Measurements from ENCODE around the gene RAPGEF2.
"Not testable (repeated sequence)": the region's sequence is repeated elsewhere in the genome, so short reads cannot be mapped to it uniquely, and the experiment has no call there.

The RAPGEF2 gene

GRCh38 chr4:159161436-159161835 is 58.6 kb downstream of the RAPGEF2 start:
- not testable (repeated sequence) for DNase-seq (ENCODE audit: low read depth in 3 of 3)

GRCh38 chr4:159162576-159162975 is 59.7 kb downstream of the RAPGEF2 start:
- no peak for DNase-seq (ENCODE audit: low read depth in 3 of 3)

GRCh38 chr4:159163521-159163920 is 60.6 kb downstream of the RAPGEF2 start:
- no peak for DNase-seq (ENCODE audit: low read depth in 3 of 3)

- no peak for DNase-seq (ENCODE audit: low read depth in 3 of 3)
Measured at GRCh38 chr4:159169404-159170302, 66.8 kb downstream of the RAPGEF2 start.

GRCh38 chr4:159171287-159171686 is 68.4 kb downstream of the RAPGEF2 start:
- no peak for DNase-seq (ENCODE audit: low read depth in 3 of 3)

- DNase-seq (ENCODE audit: low read depth in 3 of 3) = no peak
Measured at GRCh38 chr4:159173886-159174285, 71.0 kb downstream of the RAPGEF2 start.

GRCh38 chr4:159174645-159175084 is 71.8 kb downstream of the RAPGEF2 start:
- DNase-seq (ENCODE audit: low read depth in 3 of 3) = no peak

GRCh38 chr4:159175085-159175988 is 72.5 kb downstream of the RAPGEF2 start:
- DNase-seq (ENCODE audit: low read depth in 3 of 3) = peak; percentile 22 to 33 (median 32)

GRCh38 chr4:159175989-159176375 is 73.1 kb downstream of the RAPGEF2 start:
- no peak for DNase-seq (ENCODE audit: low read depth in 3 of 3)

GRCh38 chr4:159177265-159178150 is 74.6 kb downstream of the RAPGEF2 start:
- no peak for DNase-seq (ENCODE audit: low read depth in 3 of 3)

- no peak for DNase-seq (ENCODE audit: low read depth in 3 of 3)
Measured at GRCh38 chr4:159178151-159178546, 75.3 kb downstream of the RAPGEF2 start.

GRCh38 chr4:159178979-159179969 is 76.4 kb downstream of the RAPGEF2 start:
- no peak for DNase-seq (ENCODE audit: low read depth in 3 of 3)

- not testable (repeated sequence) for DNase-seq (ENCODE audit: low read depth in 3 of 3)
Measured at GRCh38 chr4:159183885-159184605, 81.2 kb downstream of the RAPGEF2 start.

- no peak for DNase-seq (ENCODE audit: low read depth in 3 of 3)
Measured at GRCh38 chr4:159185591-159186023, 82.7 kb downstream of the RAPGEF2 start.

GRCh38 chr4:159188646-159189045 is 85.8 kb downstream of the RAPGEF2 start:
- no peak for DNase-seq (ENCODE audit: low read depth in 3 of 3)

GRCh38 chr4:159190651-159191050 is 87.8 kb downstream of the RAPGEF2 start:
- DNase-seq (ENCODE audit: low read depth in 3 of 3) = no peak

- DNase-seq (ENCODE audit: low read depth in 3 of 3) = no peak
Measured at GRCh38 chr4:159191989-159192388, 89.1 kb downstream of the RAPGEF2 start.

GRCh38 chr4:159193046-159193620 is 90.3 kb downstream of the RAPGEF2 start:
- no peak for DNase-seq (ENCODE audit: low read depth in 3 of 3)

- no peak for DNase-seq (ENCODE audit: low read depth in 3 of 3)
Measured at GRCh38 chr4:159195361-159195769, 92.5 kb downstream of the RAPGEF2 start.
